H9 (cell line): ENCODE results near the gene CAPZA2. TPM values are rescaled to one million over a fixed set of nuclear protein-coding genes. Genes with fewer than 3 reads are reported as not detected.

Experiments
- DNase-seq: peaks from one replicate; pipeline ENCODE4 v3.0.0-alpha.2; 2017
- H2AFZ ChIP-seq: one replicate; pipeline ENCODE4 v1.6.1; 2013; ENCODE audit warnings: mild to moderate bottlenecking, low read length, control low read depth, moderate library complexity
- H2AK5ac ChIP-seq: 2 replicates; pipeline ENCODE4 v1.6.1; 2013; ENCODE audit warnings: low read length, control low read depth, mixed read lengths; ENCODE audit not compliant: insufficient read length
- H2BK120ac ChIP-seq: one replicate; pipeline ENCODE4 v1.6.1; 2013; ENCODE audit warnings: low read depth, mild to moderate bottlenecking, low read length, control low read depth, inconsistent platforms; ENCODE audit not compliant: poor library complexity, severe bottlenecking
- H2BK12ac ChIP-seq: 2 replicates; pipeline ENCODE4 v1.6.1; 2013; ENCODE audit warnings: low read length, control low read depth, mixed read lengths, low read depth; ENCODE audit not compliant: insufficient read length
- H2BK15ac ChIP-seq: 2 replicates; pipeline ENCODE4 v1.6.1; 2013; ENCODE audit warnings: low read depth, low read length, control low read depth
- H2BK20ac ChIP-seq: one replicate; pipeline ENCODE4 v1.6.1; 2013; ENCODE audit warnings: low read depth, mild to moderate bottlenecking, low read length, control low read depth, inconsistent platforms; ENCODE audit not compliant: poor library complexity, severe bottlenecking
- H2BK5ac ChIP-seq: 2 replicates; pipeline ENCODE4 v1.6.1; 2013; ENCODE audit warnings: low read length, control low read depth, mixed read lengths; ENCODE audit not compliant: insufficient read length
- H3K14ac ChIP-seq: 2 replicates; pipeline ENCODE4 v1.6.1; 2013; ENCODE audit warnings: low read length, control low read depth; ENCODE audit not compliant: insufficient read depth
- H3K18ac ChIP-seq: 2 replicates; pipeline ENCODE4 v1.6.1; 2013; ENCODE audit warnings: low read depth, mild to moderate bottlenecking, mixed read lengths, low read length, control low read depth; ENCODE audit not compliant: insufficient read length
- H3K23ac ChIP-seq: 2 replicates; pipeline ENCODE4 v1.6.1; 2013; ENCODE audit warnings: low read length, control low read depth, mixed read lengths, low read depth; ENCODE audit not compliant: insufficient read length
- H3K23me2 ChIP-seq: 2 replicates; pipeline ENCODE4 v1.6.1; 2013; ENCODE audit warnings: low read depth, mild to moderate bottlenecking, mixed read lengths, low read length, control low read depth; ENCODE audit not compliant: insufficient read length, poor library complexity, severe bottlenecking
- H3K27ac ChIP-seq: 2 replicates; pipeline ENCODE4 v1.5.1; 2013; ENCODE audit warnings: low read length, control low read depth, mixed read lengths, low read depth; ENCODE audit not compliant: insufficient read length
- H3K27me3 ChIP-seq: 2 replicates; pipeline ENCODE4 v1.6.1; 2013; ENCODE audit warnings: low read length, control low read depth, inconsistent platforms; ENCODE audit not compliant: insufficient read depth
- H3K4ac ChIP-seq: 2 replicates; pipeline ENCODE4 v1.6.1; 2013; ENCODE audit warnings: low read depth, mild to moderate bottlenecking, control low read depth, inconsistent platforms, low read length, moderate library complexity
- H3K4me1 ChIP-seq: 2 replicates; pipeline ENCODE4 v1.6.1; 2013; ENCODE audit warnings: low read length, control low read depth, inconsistent platforms; ENCODE audit not compliant: insufficient read depth
- H3K4me2 ChIP-seq: 2 replicates; pipeline ENCODE4 v1.6.1; 2013; ENCODE audit warnings: low read length, control low read depth, mixed read lengths; ENCODE audit not compliant: insufficient read length, insufficient read depth
- H3K56ac ChIP-seq: 2 replicates; pipeline ENCODE4 v1.6.1; 2013; ENCODE audit warnings: low read depth, mild to moderate bottlenecking, mixed read lengths, low read length, control low read depth; ENCODE audit not compliant: insufficient read length
- H3K79me1 ChIP-seq: 2 replicates; pipeline ENCODE4 v1.6.1; 2013; ENCODE audit warnings: low read depth, mild to moderate bottlenecking, moderate library complexity, low read length, control low read depth, inconsistent platforms; ENCODE audit not compliant: insufficient read depth, poor library complexity, severe bottlenecking
- H3K79me2 ChIP-seq: 2 replicates; pipeline ENCODE4 v1.6.1; 2013; ENCODE audit warnings: low read length, control low read depth, inconsistent platforms; ENCODE audit not compliant: insufficient read depth
- H3K9ac ChIP-seq: 2 replicates; pipeline ENCODE4 v1.6.1; 2013; ENCODE audit warnings: low read length, control low read depth, mixed read lengths; ENCODE audit not compliant: insufficient read length; ENCODE audit errors: extremely low read depth
- H3K9me3 ChIP-seq: one replicate; pipeline ENCODE4 v1.6.1; 2013; ENCODE audit warnings: low read depth, low read length, inconsistent platforms; ENCODE audit not compliant: control insufficient read depth
- H3T11ph ChIP-seq: one replicate; pipeline ENCODE4 v1.6.1; 2013; ENCODE audit warnings: mild to moderate bottlenecking, low read length, control low read depth, inconsistent platforms
- H4K20me1 ChIP-seq: one replicate; pipeline ENCODE4 v1.6.1; 2013; ENCODE audit not compliant: control insufficient read depth, insufficient read length, insufficient read depth
- H4K5ac ChIP-seq: 2 replicates; pipeline ENCODE4 v1.6.1; 2013; ENCODE audit warnings: low read depth, mild to moderate bottlenecking, mixed read lengths, low read length, control low read depth; ENCODE audit not compliant: insufficient read length
- H4K8ac ChIP-seq: replicated peaks from 2 replicates; pipeline ENCODE4 v1.6.1; 2013; ENCODE audit warnings: low read length, control low read depth, mixed read lengths, low read depth; ENCODE audit not compliant: insufficient read length
- H4K91ac ChIP-seq: 2 replicates; pipeline ENCODE4 v1.6.1; 2013; ENCODE audit warnings: low read depth, mild to moderate bottlenecking, moderate library complexity, mixed read lengths, low read length, control low read depth; ENCODE audit not compliant: insufficient read length
- H3K27ac Mint-ChIP-seq, 3 experiments: 2 replicates in 2 of 3; 3 replicates in 1 of 3; pipeline ENCODE4 v1.8.0; 2020 to 2021; ENCODE audit warnings: mixed read lengths in 3 of 3, mild to moderate bottlenecking in 1 of 3, moderate library complexity in 1 of 3
- H3K27me3 Mint-ChIP-seq: 2 replicates; pipeline ENCODE4 v1.8.0; 2021; ENCODE audit warnings: low read depth, mild to moderate bottlenecking, moderate library complexity, mixed read lengths
- H3K36me3 Mint-ChIP-seq, 3 experiments: 2 replicates in 2 of 3; 3 replicates in 1 of 3; pipeline ENCODE4 v1.8.0; 2020 to 2021; ENCODE audit warnings: low read depth in 3 of 3, mixed read lengths in 3 of 3; ENCODE audit not compliant: insufficient read depth in 1 of 3
- H3K4me1 Mint-ChIP-seq, 2 experiments: 2 replicates each; pipeline ENCODE4 v1.8.0; 2020; ENCODE audit warnings: mixed read lengths in 2 of 2
- H3K4me3 Mint-ChIP-seq, 2 experiments: 2 replicates in 1 of 2; 3 replicates in 1 of 2; pipeline ENCODE4 v1.8.0; 2020 to 2021; ENCODE audit warnings: mild to moderate bottlenecking in 2 of 2, mixed read lengths in 2 of 2, moderate library complexity in 1 of 2
- H3K9me3 Mint-ChIP-seq, 2 experiments: 2 replicates in 1 of 2; 3 replicates in 1 of 2; pipeline ENCODE4 v1.8.0; 2020; ENCODE audit warnings: mild to moderate bottlenecking in 2 of 2, mixed read lengths in 2 of 2, moderate library complexity in 1 of 2
- CTCF ChIP-seq: fragments of 200-600 bp; sonication (generic); conservative IDR thresholded peaks from 3 replicates; pipeline ENCODE4 v1.8.0; 2021; ENCODE audit warnings: antibody characterized with exemption, mild to moderate bottlenecking
- WGBS: extraction: QIAGEN DNeasy Blood & Tissue Kit; methylation state at CpG from one replicate; pipeline ENCODE4 v1.1.7; 2013; ENCODE audit warnings: missing lambda C conversion rate, low lambda C conversion rate, mixed read lengths; ENCODE audit not compliant: insufficient read length; ENCODE audit errors: extremely low coverage; 5-methylcytosine and 5-hydroxymethylcytosine counted together
- total RNA-seq: library from RNA; stranded (reverse); gene quantifications from 2 replicates; pipeline ENCODE4 v1.2.1, GENCODE V29; 2021

CAPZA2 gene
- total RNA-seq, 1 experiment from 2014 or later: 131 TPM

- no CpG with 5 or more reads among the region's 2 CpGs for WGBS
Observed at GRCh38 chr7:116836048-116836447, 26.3 kb upstream of the CAPZA2 start.

More at GRCh38 chr7:116836048-116836447, 26.3 kb upstream of the CAPZA2 start:
- Mint-ChIP-seq H3K4me3 (no peak overlapping the region), H3K4me1 (no peaks in the 10 kb centered on the region), H3K9me3 (no peaks in the 10 kb centered on the region), H3K27me3 (no peaks in the 10 kb centered on the region), H3K36me3 (no peaks in the 10 kb centered on the region), H3K27ac (no peak overlapping the region)
- H3K56ac ChIP-seq: no peak overlapping the region
- H3K4me2 ChIP-seq: no peak overlapping the region
- no peak overlapping the region for H2BK120ac ChIP-seq
- no peak overlapping the region for H4K91ac ChIP-seq
- no peaks in the 10 kb centered on the region for H3K79me1 ChIP-seq
- no peak overlapping the region for H3K14ac ChIP-seq
- no peak for TF ChIP-seq CTCF
- no peak overlapping the region for H3K9ac ChIP-seq
- H4K20me1 ChIP-seq: no peaks in the 10 kb centered on the region
- H2BK15ac ChIP-seq: no peak overlapping the region
- H3K79me2 ChIP-seq: no peaks in the 10 kb centered on the region
- no peak for DNase-seq
- no peaks in the 10 kb centered on the region for H3K23me2 ChIP-seq
- H3T11ph ChIP-seq: no peak overlapping the region
- no peak overlapping the region for H2BK20ac ChIP-seq
- no peaks in the 10 kb centered on the region for H3K9me3 ChIP-seq
- no peak overlapping the region for H3K4ac ChIP-seq
- H2BK5ac ChIP-seq: no peak overlapping the region
- no peak overlapping the region for H2AFZ ChIP-seq
- no peak overlapping the region for H3K27ac ChIP-seq
- no peak overlapping the region for H2AK5ac ChIP-seq
- H3K18ac ChIP-seq: no peak overlapping the region
- H2BK12ac ChIP-seq: no peak overlapping the region
- no peaks in the 10 kb centered on the region for H3K27me3 ChIP-seq
- H3K4me1 ChIP-seq: no peaks in the 10 kb centered on the region
- H4K8ac ChIP-seq: no peak overlapping the region
- H4K5ac ChIP-seq: no peak overlapping the region
- H3K23ac ChIP-seq: no peak overlapping the region
